ENCODE measurements around the gene LPCAT3.

DNA sequence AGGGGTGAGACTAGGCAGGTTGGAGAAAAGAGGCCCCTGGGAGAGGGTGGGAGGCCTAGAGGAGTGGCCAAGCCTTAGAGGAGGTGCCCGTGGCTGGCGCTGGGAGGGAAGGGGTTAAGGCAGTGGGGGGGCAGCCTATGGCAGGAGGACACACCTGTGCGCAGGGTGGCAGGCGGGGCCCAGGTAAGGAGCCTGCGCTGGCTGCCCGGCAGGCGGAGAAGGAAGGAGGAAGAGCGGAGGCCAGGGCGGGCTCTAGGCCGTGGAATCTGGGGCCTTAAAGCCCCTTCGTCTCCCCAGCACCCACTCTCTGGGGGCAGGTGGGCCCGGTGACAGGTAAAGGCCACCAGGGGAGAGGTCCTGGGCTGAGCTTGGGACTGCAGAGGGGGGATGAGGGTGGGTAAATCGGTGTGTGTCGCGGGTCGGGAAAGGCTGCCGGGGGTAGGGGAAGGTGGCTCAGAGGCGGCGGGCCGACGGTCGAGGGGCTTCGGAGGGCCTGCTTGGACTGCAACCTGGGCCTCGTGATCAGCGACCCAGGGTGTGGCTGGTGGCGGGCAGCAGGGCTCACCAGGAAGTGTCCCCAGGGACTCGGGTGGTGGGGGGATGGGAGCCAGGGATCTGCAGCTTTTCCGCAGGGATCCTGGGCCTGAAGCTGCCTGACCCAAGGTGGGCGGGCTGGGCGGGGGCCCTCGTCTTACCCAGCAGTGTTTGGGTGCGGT is 55.1 kb downstream of the LPCAT3 start:
- TF ChIP-seq CTCF (IDR thresholded peaks at IDR 0.05; ENCODE audit: low read depth, low read length, missing input control) (no peak), FOXA1 (IDR thresholded peaks at IDR 0.05) (no peak), TAF1 (conservative IDR thresholded peaks at IDR 0.05) (no peak), MAX (IDR thresholded peaks at IDR 0.05) (no peak), RAD21 (IDR thresholded peaks at IDR 0.05) (no peak), HNF4G (IDR thresholded peaks at IDR 0.05) (no peak), HNF4A (conservative IDR thresholded peaks at IDR 0.05) (no peak), YY1 (IDR thresholded peaks at IDR 0.05) (no peak), GABPA (IDR thresholded peaks at IDR 0.05 in 1 of 2, conservative IDR thresholded peaks at IDR 0.05 in 1 of 2) (no peak), SP1 (IDR thresholded peaks at IDR 0.05) (no peak), ZBTB33 (IDR thresholded peaks at IDR 0.05) (no peak), ATF3 (IDR thresholded peaks at IDR 0.05) (no peak), JUND (IDR thresholded peaks at IDR 0.05) (no peak)
- TF ChIP-seq, protein P1, sequence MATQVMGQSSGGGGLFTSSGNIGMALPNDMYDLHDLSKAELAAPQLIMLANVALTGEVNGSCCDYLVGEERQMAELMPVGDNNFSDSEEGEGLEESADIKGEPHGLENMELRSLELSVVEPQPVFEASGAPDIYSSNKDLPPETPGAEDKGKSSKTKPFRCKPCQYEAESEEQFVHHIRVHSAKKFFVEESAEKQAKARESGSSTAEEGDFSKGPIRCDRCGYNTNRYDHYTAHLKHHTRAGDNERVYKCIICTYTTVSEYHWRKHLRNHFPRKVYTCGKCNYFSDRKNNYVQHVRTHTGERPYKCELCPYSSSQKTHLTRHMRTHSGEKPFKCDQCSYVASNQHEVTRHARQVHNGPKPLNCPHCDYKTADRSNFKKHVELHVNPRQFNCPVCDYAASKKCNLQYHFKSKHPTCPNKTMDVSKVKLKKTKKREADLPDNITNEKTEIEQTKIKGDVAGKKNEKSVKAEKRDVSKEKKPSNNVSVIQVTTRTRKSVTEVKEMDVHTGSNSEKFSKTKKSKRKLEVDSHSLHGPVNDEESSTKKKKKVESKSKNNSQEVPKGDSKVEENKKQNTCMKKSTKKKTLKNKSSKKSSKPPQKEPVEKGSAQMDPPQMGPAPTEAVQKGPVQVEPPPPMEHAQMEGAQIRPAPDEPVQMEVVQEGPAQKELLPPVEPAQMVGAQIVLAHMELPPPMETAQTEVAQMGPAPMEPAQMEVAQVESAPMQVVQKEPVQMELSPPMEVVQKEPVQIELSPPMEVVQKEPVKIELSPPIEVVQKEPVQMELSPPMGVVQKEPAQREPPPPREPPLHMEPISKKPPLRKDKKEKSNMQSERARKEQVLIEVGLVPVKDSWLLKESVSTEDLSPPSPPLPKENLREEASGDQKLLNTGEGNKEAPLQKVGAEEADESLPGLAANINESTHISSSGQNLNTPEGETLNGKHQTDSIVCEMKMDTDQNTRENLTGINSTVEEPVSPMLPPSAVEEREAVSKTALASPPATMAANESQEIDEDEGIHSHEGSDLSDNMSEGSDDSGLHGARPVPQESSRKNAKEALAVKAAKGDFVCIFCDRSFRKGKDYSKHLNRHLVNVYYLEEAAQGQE (IDR thresholded peaks at IDR 0.05): no peak

Data from liver (tissue), 3 donors.